GM19035 (cell line): ENCODE measurements around the gene AMPD3.

Experiments used
- ATAC-seq: cut with Tn5 transposase; IDR thresholded peaks from one replicate; pipeline ENCODE4 v1.9.1; 2021; ENCODE audit not compliant: unreplicated experiment

Gene AMPD3

DNA sequence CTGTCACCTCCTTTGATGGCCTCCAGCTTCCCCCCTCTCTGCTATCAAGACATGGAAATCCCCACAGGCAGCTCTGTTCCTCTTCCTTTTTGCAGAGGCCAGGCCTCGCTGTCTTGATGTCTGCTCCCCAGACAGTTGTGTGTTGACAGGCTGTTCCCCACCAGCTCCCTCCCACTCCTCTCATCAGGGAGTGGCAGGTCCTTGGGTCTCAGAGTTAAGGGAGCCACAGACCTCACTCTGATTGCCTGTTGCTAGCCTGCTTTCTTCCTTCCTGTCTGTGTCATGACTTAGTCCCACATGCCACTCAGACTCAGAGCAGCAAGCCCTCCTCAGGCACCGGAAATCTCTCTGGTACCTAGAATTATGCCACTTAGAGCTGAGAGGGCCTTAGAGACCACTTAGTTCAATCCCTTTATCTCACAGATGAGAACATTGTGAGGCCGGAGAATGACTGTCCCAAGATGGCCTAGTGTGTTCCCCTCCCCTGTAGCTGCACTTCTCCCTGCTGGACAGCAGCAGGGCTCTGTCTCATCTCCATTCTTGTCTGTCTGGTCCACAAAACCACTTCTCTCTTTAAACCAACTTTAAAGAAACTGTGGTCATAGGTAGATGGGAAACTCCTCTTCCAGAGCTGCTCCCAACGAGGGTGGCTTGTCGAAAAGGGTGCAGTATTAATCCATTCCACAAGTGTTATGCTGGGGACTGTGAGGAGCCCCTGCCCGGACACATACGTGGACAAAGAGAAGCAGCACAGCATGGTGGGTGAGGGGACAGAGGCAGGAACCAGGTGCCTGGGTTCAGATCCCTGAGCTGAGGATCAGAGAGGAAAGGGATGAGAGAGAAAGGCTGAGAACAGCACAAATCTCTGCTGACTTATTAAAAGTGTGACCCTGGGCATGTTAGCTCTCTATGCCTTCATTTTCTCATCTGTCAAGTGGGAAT is 4.2 kb downstream of the AMPD3 start:
- peak; percentile 40 for ATAC-seq

DNA sequence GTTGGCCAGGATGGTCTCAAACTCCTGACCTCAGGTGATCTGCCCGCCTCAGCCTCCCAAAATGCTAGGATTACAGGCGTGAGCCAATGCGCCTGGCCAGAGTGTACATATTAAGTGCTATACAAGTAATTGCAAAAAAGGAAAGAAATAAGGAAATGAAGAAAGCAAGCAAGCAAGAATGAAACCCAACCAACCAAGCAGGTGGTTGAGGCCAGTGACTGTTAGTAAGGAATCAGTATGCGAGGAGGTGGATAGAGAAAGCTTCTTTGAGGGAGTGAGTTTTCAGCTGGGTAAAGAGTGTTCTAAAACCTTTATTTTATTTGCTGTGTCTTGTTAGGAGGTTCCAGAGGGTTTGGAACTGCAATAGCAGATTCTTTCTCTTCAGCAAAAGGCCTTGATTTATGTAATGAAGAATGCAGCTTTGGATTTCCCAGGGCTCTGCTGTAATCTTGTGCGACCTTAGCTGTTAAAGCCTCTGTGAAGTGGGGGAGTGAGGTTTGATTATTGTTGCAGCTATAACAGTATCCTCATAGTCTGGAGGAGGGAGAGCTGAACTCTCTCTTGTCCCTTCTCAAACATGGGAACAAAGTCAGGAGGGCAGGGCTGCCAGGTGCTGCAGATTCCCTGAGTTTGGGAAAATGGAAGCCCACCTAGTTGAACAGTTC is 5.7 kb downstream of the AMPD3 start:
- ATAC-seq = no peak

DNA sequence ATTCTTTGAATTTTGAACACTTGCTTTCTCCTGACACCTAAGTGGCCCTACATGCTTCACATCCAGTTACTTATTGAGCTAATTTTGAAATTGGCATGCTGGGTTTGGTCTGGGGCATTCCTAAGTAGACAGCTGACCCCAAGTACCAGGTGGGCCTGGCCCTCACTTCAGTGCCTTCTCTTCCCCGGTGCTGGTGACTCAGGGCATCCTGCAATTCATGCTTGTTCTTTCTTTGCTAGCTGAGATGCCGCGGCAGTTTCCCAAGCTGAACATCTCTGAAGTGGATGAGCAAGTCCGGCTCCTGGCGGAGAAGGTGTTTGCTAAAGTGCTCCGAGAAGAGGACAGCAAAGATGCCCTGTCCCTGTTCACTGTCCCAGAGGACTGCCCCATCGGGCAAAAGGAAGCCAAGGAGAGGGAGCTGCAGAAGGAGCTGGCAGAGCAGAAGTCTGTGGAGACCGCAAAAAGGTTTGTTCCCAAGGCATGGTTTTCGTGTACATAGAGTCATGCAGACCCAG is 6.3 kb downstream of the AMPD3 start:
- no peak for ATAC-seq

DNA sequence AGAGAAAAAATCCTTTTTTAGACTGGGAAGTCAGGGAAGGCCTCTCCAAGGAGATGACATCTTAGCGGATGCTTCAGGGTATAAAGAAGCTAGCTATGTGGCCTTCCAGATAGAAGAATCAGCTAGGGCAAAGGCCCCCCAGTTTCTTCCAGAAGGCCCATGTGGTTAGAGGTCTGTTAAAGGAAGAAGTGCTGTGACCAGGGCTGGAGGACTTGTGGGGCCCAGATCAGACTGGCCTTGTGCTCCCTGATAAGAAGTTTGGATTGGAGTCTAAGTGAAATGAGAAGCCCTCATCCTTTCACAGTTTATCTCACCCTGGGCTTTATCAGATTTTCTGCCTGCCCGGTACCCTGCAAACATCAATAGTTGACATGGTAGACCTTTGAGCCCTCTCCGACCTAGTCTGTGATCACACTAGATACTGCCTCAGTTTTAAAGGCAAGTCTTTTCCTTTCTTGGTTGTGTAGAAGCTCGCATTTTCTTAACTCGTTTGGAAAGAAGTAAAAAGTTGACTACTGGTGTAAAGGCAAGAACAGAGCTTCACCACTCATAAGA is 7.8 kb downstream of the AMPD3 start:
- ATAC-seq = no peak

DNA sequence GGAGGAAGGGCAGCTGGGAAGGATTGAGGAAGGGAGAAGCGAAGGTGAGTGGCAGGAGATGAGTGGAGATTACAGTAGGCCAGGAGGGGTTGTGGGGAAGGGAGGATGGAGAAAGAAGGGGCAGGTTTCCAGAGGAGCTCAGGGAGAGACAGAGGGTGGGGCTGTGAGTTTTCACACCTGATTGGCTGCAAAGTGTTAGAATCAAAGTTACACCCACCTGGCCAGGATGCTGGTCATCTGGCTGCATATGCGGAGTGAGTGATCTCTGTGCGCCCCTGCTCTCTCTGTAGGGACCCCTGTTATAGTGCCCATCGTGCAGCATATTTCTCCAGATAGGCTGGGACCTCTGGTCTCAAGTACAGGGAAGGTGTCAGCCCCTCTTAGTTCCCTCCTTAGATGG is 18.3 kb downstream of the AMPD3 start:
- ATAC-seq = no peak

DNA sequence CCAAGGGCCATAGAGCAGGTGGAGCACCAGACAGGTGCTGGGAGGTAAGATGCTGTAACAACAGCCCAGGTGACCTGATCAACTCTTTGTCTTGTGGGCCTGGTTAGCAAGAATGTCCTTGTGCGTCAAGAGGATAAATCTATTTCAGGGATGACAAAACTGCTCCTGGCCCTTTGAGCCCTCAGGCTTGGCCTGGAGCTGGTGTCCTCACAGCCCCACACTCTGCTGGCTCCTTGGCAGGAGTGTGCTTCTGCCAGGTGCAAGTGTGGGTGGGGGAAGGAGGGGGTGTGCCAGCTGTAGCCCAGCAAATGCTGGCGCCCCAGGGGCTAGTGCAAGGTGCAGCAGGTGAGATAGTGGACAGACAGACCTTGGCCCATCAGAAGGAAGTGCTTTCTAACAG is 19.5 kb downstream of the AMPD3 start:
- ATAC-seq = no peak

DNA sequence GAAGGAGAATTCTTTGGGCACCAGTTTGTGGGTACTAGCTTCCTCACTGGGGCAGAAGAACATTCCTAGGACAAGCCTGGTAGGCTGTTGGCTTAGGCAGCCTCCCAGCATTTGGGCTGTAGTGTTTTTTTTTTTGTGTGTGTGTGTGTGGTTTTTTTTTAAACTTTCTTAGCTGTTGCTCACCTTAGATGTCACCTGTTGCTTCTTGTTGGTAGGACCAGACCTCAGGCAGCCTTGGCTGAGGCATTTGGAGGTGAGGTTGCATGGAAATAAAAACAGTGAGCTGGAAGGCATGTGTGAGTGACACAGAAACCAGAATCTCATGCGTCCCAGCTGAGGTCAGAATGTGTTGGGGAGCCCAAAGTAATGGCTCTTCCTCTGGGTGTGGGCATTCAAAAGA is 21.3 kb downstream of the AMPD3 start:
- ATAC-seq = no peak

DNA sequence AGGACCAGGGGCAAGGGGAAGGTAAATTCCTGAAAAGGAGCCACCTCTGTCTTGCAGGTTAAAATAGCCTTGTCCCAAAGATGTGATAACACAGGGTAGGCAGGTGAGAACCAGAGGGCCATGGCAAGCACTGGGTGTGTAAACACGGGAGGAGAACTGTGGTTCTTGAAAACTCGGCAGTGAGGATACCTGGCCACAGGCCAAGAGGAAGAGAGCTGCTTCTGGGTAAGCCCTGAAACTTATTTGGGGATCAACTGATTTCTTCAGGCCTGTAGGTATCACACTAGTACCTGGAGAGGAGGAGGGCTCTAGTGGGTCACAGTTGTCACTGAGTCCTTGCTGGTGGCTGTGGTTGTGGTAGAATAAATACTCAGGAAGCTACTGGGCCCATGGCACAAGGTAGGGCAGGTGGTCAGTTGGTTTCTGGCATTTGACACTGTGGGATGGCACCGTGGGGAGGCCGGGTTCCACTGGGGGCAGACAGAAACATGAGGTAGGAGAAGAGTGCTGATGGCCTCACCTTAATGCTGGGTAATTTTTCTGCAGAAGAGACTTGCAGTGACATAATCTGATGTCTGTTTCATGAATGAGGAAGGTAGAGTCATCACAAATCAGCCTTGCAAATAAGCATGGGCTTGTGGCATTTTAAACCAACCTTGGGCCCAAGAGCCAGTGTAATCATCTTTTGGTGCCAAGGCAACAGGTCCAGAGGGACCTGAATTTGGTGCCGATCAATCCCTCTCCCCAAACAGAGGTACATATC is 22.0 kb downstream of the AMPD3 start:
- no peak for ATAC-seq

DNA sequence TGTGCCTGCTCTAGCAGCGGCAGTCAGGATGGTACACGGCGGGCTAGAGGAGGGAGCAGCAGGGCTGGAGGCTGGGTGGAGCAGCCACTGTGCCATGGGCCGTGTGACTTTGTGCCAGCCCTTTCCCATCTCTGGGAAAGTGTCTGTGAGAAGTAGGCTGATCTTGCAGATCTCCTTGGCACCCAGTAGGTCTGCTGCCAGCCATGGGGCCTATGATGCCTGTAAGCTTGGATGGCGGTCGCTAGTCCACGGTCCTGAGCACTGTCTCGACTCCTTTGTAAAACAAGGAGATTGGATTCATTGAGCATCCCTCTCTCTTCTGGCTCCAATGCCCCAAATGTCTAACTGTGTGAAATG is 22.6 kb downstream of the AMPD3 start:
- ATAC-seq = no peak

DNA sequence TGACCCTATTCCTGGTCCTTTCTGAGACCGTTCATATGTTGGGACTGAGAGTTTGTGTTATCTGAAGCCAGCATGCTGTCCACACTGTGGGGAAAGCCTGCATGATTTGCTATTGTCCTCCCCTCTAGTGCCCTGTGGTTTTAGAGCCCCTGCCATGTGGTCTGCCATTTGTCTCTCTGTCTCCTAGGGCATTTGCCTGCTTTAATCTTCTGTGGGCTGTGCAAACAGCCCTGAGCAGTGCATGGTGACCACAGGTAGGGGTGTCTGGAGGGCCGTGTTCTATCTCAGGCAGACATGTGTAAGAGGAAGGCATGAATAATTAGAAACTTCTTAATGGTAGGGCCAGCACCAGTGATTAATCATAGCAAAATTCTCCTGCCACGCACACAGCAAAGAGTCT is 23.0 kb downstream of the AMPD3 start:
- ATAC-seq = no peak

DNA sequence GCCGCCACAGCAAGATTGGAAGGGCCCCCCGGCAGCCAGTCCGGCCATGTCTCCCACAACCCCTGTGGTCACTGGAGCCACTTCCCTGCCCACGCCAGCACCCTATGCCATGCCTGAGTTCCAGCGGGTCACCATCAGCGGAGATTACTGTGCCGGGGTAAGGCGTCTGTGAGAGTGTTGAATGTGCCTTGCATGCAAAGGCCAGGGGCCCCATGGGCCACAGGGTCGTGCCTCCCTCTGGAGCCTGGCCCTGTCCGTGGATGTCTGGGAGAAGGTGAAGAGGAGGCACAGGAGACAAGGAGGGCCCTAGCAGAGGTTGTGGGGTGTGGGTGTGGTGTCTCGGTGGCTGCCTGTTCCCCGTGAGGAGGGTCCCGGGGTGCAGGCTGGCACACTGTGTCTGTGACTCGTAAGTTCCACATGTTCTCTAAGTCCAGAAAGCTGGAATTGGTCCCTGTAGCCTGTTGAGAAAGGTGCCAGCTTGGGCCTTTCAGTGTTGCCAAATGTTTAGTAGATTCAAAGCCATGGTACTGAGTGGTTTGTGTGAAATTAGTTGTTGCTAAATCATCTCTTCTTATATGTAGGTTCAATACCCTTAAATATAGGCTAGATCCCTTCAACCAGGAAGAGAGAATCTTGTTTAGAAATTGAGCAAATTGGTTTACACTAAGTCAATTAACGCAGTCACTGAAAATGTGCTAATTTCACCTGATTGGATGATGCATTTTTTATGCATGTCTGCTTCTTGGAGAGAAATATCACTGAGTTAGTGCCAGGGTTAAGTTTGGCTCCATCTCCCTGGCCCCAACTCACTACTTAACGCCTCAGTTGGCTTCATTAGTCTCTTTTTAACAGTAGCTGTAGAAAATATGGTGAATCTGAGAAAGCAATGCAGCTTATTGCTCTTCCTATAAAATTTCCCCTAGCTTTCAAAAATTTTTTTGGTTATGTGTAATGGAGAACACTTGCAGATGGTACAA is 23.8 kb downstream of the AMPD3 start:
- ATAC-seq = no peak

DNA sequence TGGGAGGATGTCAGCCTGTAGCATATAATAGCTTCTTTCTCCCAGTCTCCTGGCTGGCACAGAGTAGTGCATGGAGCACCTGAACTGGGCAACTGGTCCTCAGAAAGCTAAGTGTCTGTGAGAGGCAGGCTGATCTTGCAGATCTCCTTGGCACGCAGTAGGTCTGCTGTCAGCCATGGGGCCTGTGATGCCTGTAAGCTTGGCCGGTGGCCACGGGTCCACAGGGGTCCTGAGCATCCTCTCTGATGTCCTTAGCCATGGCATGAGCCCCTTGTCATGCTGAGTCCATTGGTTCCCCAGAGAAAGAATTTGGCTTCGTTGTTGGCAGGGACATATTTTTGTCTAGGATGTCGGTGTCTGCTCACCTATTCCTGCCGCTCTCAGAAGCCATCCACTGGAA is 25.0 kb downstream of the AMPD3 start:
- no peak for ATAC-seq

DNA sequence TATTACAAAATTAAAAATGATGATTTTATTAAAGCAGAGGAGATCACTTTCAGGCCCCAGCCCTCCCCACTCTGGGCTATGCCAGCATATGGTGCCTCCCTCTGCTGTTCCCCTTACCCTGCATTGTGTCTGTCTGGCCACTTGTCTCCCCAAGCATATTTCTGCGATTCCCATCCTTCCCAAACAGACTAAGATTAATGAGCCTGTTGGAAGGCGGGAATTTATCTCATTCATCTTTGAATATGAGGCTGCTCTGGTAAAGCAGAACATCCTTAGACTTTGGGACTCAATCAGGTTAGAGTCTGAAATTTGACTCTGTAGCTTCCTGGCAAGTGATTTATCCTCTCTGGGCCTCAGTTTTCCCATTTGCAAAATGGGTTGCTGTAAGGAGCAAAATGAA is 25.7 kb downstream of the AMPD3 start:
- ATAC-seq = no peak

DNA sequence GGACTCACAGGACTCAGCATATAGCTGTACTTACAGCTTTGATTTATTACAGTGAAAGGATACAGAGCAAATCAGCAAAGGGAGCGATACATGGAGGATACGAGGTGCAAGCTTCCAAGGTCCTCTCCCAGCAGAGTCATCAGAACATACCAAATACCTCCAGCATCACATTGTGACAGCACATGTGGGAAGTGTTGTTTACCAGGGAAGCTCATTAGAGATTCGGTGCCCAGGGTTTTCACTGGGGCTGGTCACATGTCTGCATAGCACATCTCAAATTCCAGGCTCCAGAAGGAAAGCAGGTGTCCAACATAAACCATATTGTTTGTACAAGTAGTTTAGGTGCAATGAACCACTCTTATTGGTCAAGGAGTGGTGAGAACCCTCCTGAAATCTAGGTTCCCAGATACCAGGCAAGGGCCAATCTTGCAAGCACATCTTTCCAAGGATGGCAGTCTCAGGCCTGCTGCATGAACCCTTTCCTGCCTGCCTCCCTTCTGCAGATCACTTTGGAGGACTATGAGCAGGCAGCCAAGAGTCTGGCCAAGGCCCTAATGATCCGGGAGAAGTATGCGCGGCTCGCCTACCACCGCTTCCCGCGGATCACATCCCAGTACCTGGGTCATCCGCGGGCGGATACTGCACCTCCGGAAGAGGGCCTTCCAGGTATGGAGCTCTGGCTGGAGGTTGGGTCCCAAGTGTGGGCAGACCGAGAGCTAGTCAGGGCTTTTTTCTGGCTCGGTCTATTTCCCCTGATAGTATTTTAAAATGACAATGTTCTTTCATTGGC is 26.7 kb downstream of the AMPD3 start:
- no peak for ATAC-seq

DNA sequence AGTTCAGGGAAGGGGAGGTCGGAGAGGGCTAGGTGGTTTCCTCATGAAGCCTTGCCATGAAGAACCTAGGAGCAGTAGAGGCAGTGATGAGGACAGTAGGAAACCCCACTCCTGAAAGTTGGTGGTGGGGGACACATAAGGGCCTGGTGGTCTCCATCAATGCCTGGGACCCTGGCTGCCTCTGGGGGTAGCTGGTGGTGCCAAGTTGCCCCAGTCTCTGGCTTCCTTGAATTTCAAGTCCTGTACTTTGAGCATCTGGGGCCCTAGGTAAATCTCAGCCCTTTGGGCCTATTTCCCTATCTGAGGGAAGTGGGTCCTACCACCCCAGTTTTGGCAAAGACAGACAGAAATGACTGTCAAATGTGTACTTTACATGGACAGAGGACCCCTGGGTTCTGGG is 28.1 kb downstream of the AMPD3 start:
- ATAC-seq = no peak

DNA sequence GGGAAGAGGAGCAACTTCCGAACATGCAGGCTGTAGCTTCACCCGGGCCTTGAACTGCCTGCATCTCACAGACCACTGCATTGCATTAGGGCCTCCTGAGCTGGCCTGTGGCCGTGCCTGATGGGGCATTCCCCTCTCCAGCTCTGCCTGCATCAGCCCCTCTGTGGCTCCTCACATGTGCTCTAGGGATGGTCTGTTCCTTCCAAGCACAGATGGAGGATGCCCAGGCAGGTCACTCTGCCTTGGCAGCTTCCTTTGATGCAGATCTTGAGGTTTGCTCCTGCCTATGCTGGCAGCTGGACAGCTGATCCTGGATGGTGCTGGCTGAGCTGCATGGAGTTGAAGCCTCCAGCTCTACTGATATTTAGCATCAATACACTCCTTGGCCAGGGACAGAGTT is 28.5 kb downstream of the AMPD3 start:
- no peak for ATAC-seq

DNA sequence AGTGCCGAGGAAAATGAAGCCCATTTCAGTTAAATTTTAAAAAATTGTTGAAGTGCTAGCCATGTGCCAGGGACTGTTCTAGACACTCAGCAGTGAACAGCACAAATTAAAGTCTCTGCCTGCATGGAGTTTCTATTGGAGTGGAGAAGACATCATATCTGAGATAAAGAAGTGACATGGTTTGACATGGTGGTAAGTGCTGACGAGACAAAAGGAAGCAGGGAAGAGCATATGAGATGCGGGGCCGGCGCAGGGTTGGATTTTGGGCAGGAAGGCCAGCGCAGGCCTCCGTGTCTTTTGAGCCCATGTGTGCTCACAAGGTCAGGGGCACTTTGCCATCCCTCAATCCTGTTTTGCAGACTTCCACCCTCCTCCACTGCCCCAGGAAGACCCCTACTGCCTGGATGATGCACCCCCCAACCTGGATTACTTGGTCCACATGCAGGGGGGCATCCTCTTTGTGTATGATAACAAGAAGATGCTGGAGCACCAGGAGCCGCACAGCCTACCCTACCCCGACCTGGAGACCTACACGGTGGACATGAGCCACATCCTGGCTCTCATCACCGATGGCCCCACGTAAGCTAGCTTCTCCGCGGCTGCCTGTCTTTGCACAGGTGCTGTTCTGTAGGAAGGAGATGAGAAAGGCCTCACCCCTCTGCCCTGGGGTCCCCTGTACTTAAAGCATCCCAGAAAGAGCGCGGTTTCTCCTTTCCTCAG is 29.6 kb downstream of the AMPD3 start:
- ATAC-seq = no peak

DNA sequence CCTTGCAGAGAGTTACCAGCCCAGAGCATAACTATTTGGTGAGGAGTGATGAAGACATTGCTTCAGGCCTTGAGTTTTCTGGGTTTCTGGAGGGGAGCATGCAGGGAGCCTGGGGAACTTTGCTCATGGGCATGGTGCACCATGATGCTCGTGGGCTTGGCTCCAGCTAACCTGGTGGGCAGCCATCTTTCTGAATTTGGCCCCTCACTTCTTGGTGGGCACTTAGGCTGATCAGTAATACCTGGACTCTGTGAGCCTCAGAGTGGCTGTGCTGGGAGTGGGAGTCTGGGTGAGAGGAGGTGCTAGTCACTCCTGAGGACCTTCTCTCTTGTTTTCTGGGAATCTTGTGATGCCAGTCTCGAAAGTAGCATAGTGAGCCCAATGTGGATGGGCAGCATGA is 30.6 kb downstream of the AMPD3 start:
- ATAC-seq = no peak
